Measurements from ENCODE around the gene CIZ1.

Gene CIZ1

GRCh38 chr9:128215491-128216409, 24.4 kb upstream of the CIZ1 start:
- Histone ChIP-seq H3K4me1 (ENCODE audit: control insufficient read depth, low read depth, low read length) (peaks cover 4% of the 10 kb centered on the region), H3K56ac (ENCODE audit: low read length) (no peak overlapping the region), H3K23ac (ENCODE audit: low read length) (no peak overlapping the region), H3K4me2 (ENCODE audit: low read length) (no peak overlapping the region), H2BK15ac (replicated peaks; ENCODE audit: low read depth) (no peak overlapping the region), H2BK5ac (ENCODE audit: low read length) (no peak overlapping the region), H3K79me1 (ENCODE audit: low read length) (no peaks in the 10 kb centered on the region), H3K27me3 (ENCODE audit: insufficient read depth, low read length, poor library complexity) (no peaks in the 10 kb centered on the region), H3K4ac (ENCODE audit: low read depth, low read length) (no peak overlapping the region), H2BK120ac (ENCODE audit: low read depth, low read length) (no peak overlapping the region), H3K36me3 (ENCODE audit: control insufficient read depth, insufficient read depth, low read length) (no peaks in the 10 kb centered on the region), H3K9ac (ENCODE audit: low read length) (no peak overlapping the region), H2AK5ac (ENCODE audit: low read length) (no peak overlapping the region), H4K5ac (ENCODE audit: low read length) (no peak overlapping the region), H4K8ac (ENCODE audit: low read depth, low read length) (no peak overlapping the region), H3K27ac (ENCODE audit: low read depth, low read length) (no peak overlapping the region), H3K79me2 (ENCODE audit: control insufficient read depth, insufficient read depth, low read length) (no peaks in the 10 kb centered on the region), H3K4me3 (ENCODE audit: low read length) (no peak overlapping the region), H3K18ac (ENCODE audit: low read length) (no peak overlapping the region)
- DNase-seq = peak; percentile 34
- no CpG with 5 or more reads among the region's 10 CpGs for WGBS (ENCODE audit: extremely low coverage, insufficient coverage, low lambda C conversion rate)

- Histone ChIP-seq H3K4me3 (ENCODE audit: low read length) (no peak overlapping the region), H4K5ac (ENCODE audit: low read length) (no peak overlapping the region), H4K8ac (ENCODE audit: low read depth, low read length) (no peak overlapping the region), H3K79me2 (ENCODE audit: control insufficient read depth, insufficient read depth, low read length) (no peaks in the 10 kb centered on the region), H3K36me3 (ENCODE audit: control insufficient read depth, insufficient read depth, low read length) (no peaks in the 10 kb centered on the region), H2BK5ac (ENCODE audit: low read length) (no peak overlapping the region), H3K18ac (ENCODE audit: low read length) (no peak overlapping the region), H2AK5ac (ENCODE audit: low read length) (no peak overlapping the region), H3K4me2 (ENCODE audit: low read length) (no peak overlapping the region), H3K4ac (ENCODE audit: low read depth, low read length) (no peak overlapping the region), H3K27ac (ENCODE audit: low read depth, low read length) (no peak overlapping the region), H3K56ac (ENCODE audit: low read length) (no peak overlapping the region), H3K79me1 (ENCODE audit: low read length) (no peaks in the 10 kb centered on the region), H3K27me3 (ENCODE audit: insufficient read depth, low read length, poor library complexity) (no peaks in the 10 kb centered on the region), H2BK15ac (replicated peaks; ENCODE audit: low read depth) (no peak overlapping the region), H3K4me1 (ENCODE audit: control insufficient read depth, low read depth, low read length) (peaks cover 4% of the 10 kb centered on the region), H2BK120ac (ENCODE audit: low read depth, low read length) (no peak overlapping the region), H3K9ac (ENCODE audit: low read length) (no peak overlapping the region), H3K23ac (ENCODE audit: low read length) (no peak overlapping the region)
- peak; percentile 30 for DNase-seq
- no CpG with 5 or more reads among the region's 21 CpGs for WGBS (ENCODE audit: extremely low coverage, insufficient coverage, low lambda C conversion rate)
Measured at GRCh38 chr9:128214571-128215490, 23.5 kb upstream of the CIZ1 start.

- no peak overlapping the region for H3K27ac ChIP-seq (ENCODE audit: low read depth, low read length)
- H4K5ac ChIP-seq (ENCODE audit: low read length) = no peak overlapping the region
- H3K18ac ChIP-seq (ENCODE audit: low read length) = no peak overlapping the region
- no peak overlapping the region for H2BK120ac ChIP-seq (ENCODE audit: low read depth, low read length)
- H3K4me2 ChIP-seq (ENCODE audit: low read length) = no peak overlapping the region
- H2AK5ac ChIP-seq (ENCODE audit: low read length) = no peak overlapping the region
- no peak overlapping the region for H3K4me3 ChIP-seq (ENCODE audit: low read length)
- H3K4me1 ChIP-seq (ENCODE audit: control insufficient read depth, low read depth, low read length) = peaks cover 4% of the 10 kb centered on the region
- no peak overlapping the region for H2BK5ac ChIP-seq (ENCODE audit: low read length)
- no peaks in the 10 kb centered on the region for H3K79me1 ChIP-seq (ENCODE audit: low read length)
- no peak overlapping the region for H2BK15ac ChIP-seq (replicated peaks; ENCODE audit: low read depth)
- no peak for DNase-seq
- no peaks in the 10 kb centered on the region for H3K36me3 ChIP-seq (ENCODE audit: control insufficient read depth, insufficient read depth, low read length)
- no peaks in the 10 kb centered on the region for H3K27me3 ChIP-seq (ENCODE audit: insufficient read depth, low read length, poor library complexity)
- no peak overlapping the region for H3K9ac ChIP-seq (ENCODE audit: low read length)
- H3K79me2 ChIP-seq (ENCODE audit: control insufficient read depth, insufficient read depth, low read length) = no peaks in the 10 kb centered on the region
- whole genome bisulfite sequencing (ENCODE audit: extremely low coverage, insufficient coverage, low lambda C conversion rate) = no CpG with 5 or more reads among the region's 12 CpGs
- no peak overlapping the region for H4K8ac ChIP-seq (ENCODE audit: low read depth, low read length)
- H3K4ac ChIP-seq (ENCODE audit: low read depth, low read length) = no peak overlapping the region
- H3K23ac ChIP-seq (ENCODE audit: low read length) = no peak overlapping the region
- no peak overlapping the region for H3K56ac ChIP-seq (ENCODE audit: low read length)
Measured at GRCh38 chr9:128213746-128214497, 22.6 kb upstream of the CIZ1 start.

GRCh38 chr9:128211981-128212281, 20.6 kb upstream of the CIZ1 start:
- H2BK120ac ChIP-seq (ENCODE audit: low read depth, low read length) = no peak overlapping the region
- no peak overlapping the region for H3K4me3 ChIP-seq (ENCODE audit: low read length)
- no peak overlapping the region for H3K9ac ChIP-seq (ENCODE audit: low read length)
- no CpG with 5 or more reads among the region's 2 CpGs for WGBS (ENCODE audit: extremely low coverage, insufficient coverage, low lambda C conversion rate)
- no peak overlapping the region for H3K18ac ChIP-seq (ENCODE audit: low read length)
- H2BK15ac ChIP-seq (replicated peaks; ENCODE audit: low read depth) = no peak overlapping the region
- no peaks in the 10 kb centered on the region for H3K79me2 ChIP-seq (ENCODE audit: control insufficient read depth, insufficient read depth, low read length)
- H3K27me3 ChIP-seq (ENCODE audit: insufficient read depth, low read length, poor library complexity) = no peaks in the 10 kb centered on the region
- no peak overlapping the region for H3K23ac ChIP-seq (ENCODE audit: low read length)
- H3K4me1 ChIP-seq (ENCODE audit: control insufficient read depth, low read depth, low read length) = no peaks in the 10 kb centered on the region
- no peak overlapping the region for H3K27ac ChIP-seq (ENCODE audit: low read depth, low read length)
- no peaks in the 10 kb centered on the region for H3K36me3 ChIP-seq (ENCODE audit: control insufficient read depth, insufficient read depth, low read length)
- no peak for DNase-seq
- no peak overlapping the region for H4K5ac ChIP-seq (ENCODE audit: low read length)
- no peak overlapping the region for H2AK5ac ChIP-seq (ENCODE audit: low read length)
- H3K56ac ChIP-seq (ENCODE audit: low read length) = no peak overlapping the region
- no peaks in the 10 kb centered on the region for H3K79me1 ChIP-seq (ENCODE audit: low read length)
- no peak overlapping the region for H4K8ac ChIP-seq (ENCODE audit: low read depth, low read length)
- H3K4ac ChIP-seq (ENCODE audit: low read depth, low read length) = no peak overlapping the region
- no peak overlapping the region for H2BK5ac ChIP-seq (ENCODE audit: low read length)
- no peak overlapping the region for H3K4me2 ChIP-seq (ENCODE audit: low read length)

GRCh38 chr9:128211186-128211980, 20.0 kb upstream of the CIZ1 start:
- Histone ChIP-seq H3K36me3 (ENCODE audit: control insufficient read depth, insufficient read depth, low read length) (no peaks in the 10 kb centered on the region), H4K8ac (ENCODE audit: low read depth, low read length) (no peak overlapping the region), H3K18ac (ENCODE audit: low read length) (no peak overlapping the region), H3K4ac (ENCODE audit: low read depth, low read length) (no peak overlapping the region), H2BK120ac (ENCODE audit: low read depth, low read length) (no peak overlapping the region), H2BK5ac (ENCODE audit: low read length) (no peak overlapping the region), H3K4me1 (ENCODE audit: control insufficient read depth, low read depth, low read length) (no peaks in the 10 kb centered on the region), H3K4me2 (ENCODE audit: low read length) (no peak overlapping the region), H3K79me1 (ENCODE audit: low read length) (no peaks in the 10 kb centered on the region), H2BK15ac (replicated peaks; ENCODE audit: low read depth) (no peak overlapping the region), H3K79me2 (ENCODE audit: control insufficient read depth, insufficient read depth, low read length) (no peaks in the 10 kb centered on the region), H3K27me3 (ENCODE audit: insufficient read depth, low read length, poor library complexity) (no peaks in the 10 kb centered on the region), H3K56ac (ENCODE audit: low read length) (no peak overlapping the region), H3K9ac (ENCODE audit: low read length) (no peak overlapping the region), H4K5ac (ENCODE audit: low read length) (no peak overlapping the region), H3K23ac (ENCODE audit: low read length) (no peak overlapping the region), H3K4me3 (ENCODE audit: low read length) (no peak overlapping the region), H2AK5ac (ENCODE audit: low read length) (no peak overlapping the region), H3K27ac (ENCODE audit: low read depth, low read length) (no peak overlapping the region)
- WGBS (ENCODE audit: extremely low coverage, insufficient coverage, low lambda C conversion rate) = no CpG with 5 or more reads among the region's 12 CpGs
- no peak for DNase-seq
